ENCODE measurements around the gene DDA1.

DNA sequence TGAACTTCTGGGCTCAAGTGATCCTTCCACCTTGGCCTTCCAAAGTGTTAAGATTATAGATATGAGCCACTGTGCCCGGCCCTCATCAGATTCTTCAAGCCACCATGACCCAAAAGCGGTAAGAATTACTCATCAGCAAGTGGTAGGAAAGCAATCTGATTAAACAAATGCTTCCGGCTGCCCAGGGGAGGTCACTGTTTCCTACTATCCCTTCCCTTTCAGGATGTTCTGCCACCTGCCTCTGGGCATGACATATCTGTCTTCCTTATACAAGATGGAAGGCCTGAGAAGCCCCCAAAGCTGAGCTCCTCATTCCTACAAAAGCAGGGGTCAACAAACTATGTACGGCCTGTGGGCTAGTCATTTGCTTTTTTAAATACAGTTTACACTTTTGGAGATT is 13.1 kb upstream of the DDA1 start:
- TF ChIP-seq CTCF (conservative IDR thresholded peaks at IDR 0.05) (peak; percentile 53; the same call in 1 of the 2 replicates), EZH2 (IDR thresholded peaks at IDR 0.05; ENCODE audit: low read depth) (no peak)

Data from PC-9 (cell line).